Measurements from ENCODE around the gene BAD. TPM values are rescaled to one million over a fixed set of nuclear protein-coding genes. Genes with fewer than 3 reads are reported as not detected.

BAD gene
- polyA plus RNA-seq (2013) = 34.7 TPM

- 6% methylated on average over 29 of the region's 44 CpGs for WGBS (ENCODE audit: insufficient coverage)
- Histone ChIP-seq H3K36me3 (ENCODE audit: control insufficient read depth in 4 of 4, insufficient read depth in 4 of 4, low read length in 3 of 4) (peaks cover 0 to 12% (median 3%) of the 10 kb centered on the region in 4 experiments), H3K4me1 (ENCODE audit: control extremely low read depth in 1 of 4, control insufficient read depth in 4 of 4, insufficient read depth in 4 of 4, low read length in 3 of 4) (peaks cover 0 to 21% (median 20%) of the 10 kb centered on the region in 4 experiments), H3K27me3 (replicated peaks in 2 of 5; ENCODE audit: control insufficient read depth in 4 of 5, insufficient read depth in 5 of 5, low read length in 4 of 5) (peaks cover 0 to under 1% (median 0%) of the 10 kb centered on the region in 5 experiments), H3K4me3 (ENCODE audit: control insufficient read depth in 1 of 7, extremely low read depth in 1 of 7, insufficient read depth in 4 of 7, low read depth in 2 of 7, low read length in 6 of 7) (peak within 1 kb of the TSS; percentile 54 to 92 (median 81)), H3K9me3 (ENCODE audit: control extremely low read depth in 1 of 5, control insufficient read depth in 4 of 5, insufficient read depth in 2 of 5, low read depth in 1 of 5, low read length in 4 of 5) (no peaks in the 10 kb centered on the region), H3K27ac (ENCODE audit: insufficient read depth in 1 of 2, low read depth in 1 of 2, low read length in 2 of 2, poor library complexity in 1 of 2, severe bottlenecking in 2 of 2) (peak within 1 kb of the TSS; percentile 98 to 99)
- ChIA-PET CTCF (interaction anchor here (0.6 to 6.4 kb wide), 13 partner anchors 7 to 79 kb away, joined by 3 to 42 read pairs (median 4); partner anchors contain the start of genes CATSPERZ, FERMT3, PLCB3 and TRMT112), POLR2A (interaction anchor here (0.6 to 2.9 kb wide), 4 partner anchors 14 to 1136 kb away, joined by 3 to 30 read pairs (median 4); partner anchors contain the start of gene FKBP2)
- DNase-seq = peak; percentile 91 to 93 (median 93)
Measured at GRCh38 chr11:64284048-64284961, at the start of gene BAD. Gene BAD, minus strand, starts transcription at chr11:64284665. Its CDS starts 297 bp downstream, at chr11:64284368.

DNA sequence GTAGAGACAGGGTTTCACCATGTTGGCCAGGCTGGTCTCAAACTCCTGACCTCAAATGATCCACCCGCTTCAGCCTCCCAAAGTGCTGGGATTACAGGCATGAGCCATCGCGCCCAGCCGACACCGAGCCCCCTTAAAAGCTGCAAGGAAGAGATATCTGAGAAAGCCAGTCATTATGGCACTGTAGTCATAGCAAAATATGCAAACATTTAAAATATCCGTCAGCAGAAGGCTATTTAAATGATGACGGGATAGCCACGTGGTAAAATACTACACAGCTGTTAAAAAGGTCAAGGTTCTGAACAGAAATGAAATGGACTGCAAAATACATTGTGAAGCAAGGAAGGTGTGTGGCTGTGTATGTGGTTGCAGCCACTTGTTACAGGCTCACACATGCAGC is 49.1 kb upstream of the BAD start:
- no peak overlapping the region for H3K27ac ChIP-seq (ENCODE audit: insufficient read depth in 1 of 2, low read depth in 1 of 2, low read length in 2 of 2, poor library complexity in 1 of 2, severe bottlenecking in 2 of 2)
- POLR2A ChIA-PET = no interaction called here
- DNase-seq = peak in 1 of 3 donors; percentile 47
- H3K27me3 ChIP-seq (replicated peaks in 2 of 5; ENCODE audit: control insufficient read depth in 4 of 5, insufficient read depth in 5 of 5, low read length in 4 of 5) = no peaks in the 10 kb centered on the region
- CTCF ChIA-PET = interaction anchor here (1.2 to 11.1 kb wide), 6 partner anchors 8 to 128 kb away, joined by 3 to 136 read pairs (median 27); partner anchors contain the start of genes CCDC88B, PRDX5 and TRMT112
- no peaks in the 10 kb centered on the region for H3K9me3 ChIP-seq (ENCODE audit: control extremely low read depth in 1 of 5, control insufficient read depth in 4 of 5, insufficient read depth in 2 of 5, low read depth in 1 of 5, low read length in 4 of 5)
- peaks cover 0 to 41% (median 20%) of the 10 kb centered on the region in 4 experiments for H3K4me1 ChIP-seq (ENCODE audit: control extremely low read depth in 1 of 4, control insufficient read depth in 4 of 4, insufficient read depth in 4 of 4, low read length in 3 of 4)
- no peak overlapping the region for H3K4me3 ChIP-seq (ENCODE audit: control insufficient read depth in 1 of 7, extremely low read depth in 1 of 7, insufficient read depth in 4 of 7, low read depth in 2 of 7, low read length in 6 of 7)
- 100% methylated on average over 4 of the region's 8 CpGs for WGBS (ENCODE audit: insufficient coverage)
- H3K36me3 ChIP-seq (ENCODE audit: control insufficient read depth in 4 of 4, insufficient read depth in 4 of 4, low read length in 3 of 4) = no peaks in the 10 kb centered on the region

- CTCF ChIA-PET = interaction anchor here (0.6 to 11.1 kb wide), 22 partner anchors 9 to 131 kb away, joined by 3 to 136 read pairs (median 6); partner anchors contain the start of genes BAD, CCDC88B, ESRRA and PLCB3
- Histone ChIP-seq H3K4me3 (ENCODE audit: control insufficient read depth in 1 of 7, extremely low read depth in 1 of 7, insufficient read depth in 4 of 7, low read depth in 2 of 7, low read length in 6 of 7) (peak overlapping the region in 3 of 7 experiments; percentile 8 to 36 (median 15)), H3K4me1 (ENCODE audit: control extremely low read depth in 1 of 4, control insufficient read depth in 4 of 4, insufficient read depth in 4 of 4, low read length in 3 of 4) (peaks cover 0 to 40% (median 20%) of the 10 kb centered on the region in 4 experiments), H3K27ac (ENCODE audit: insufficient read depth in 1 of 2, low read depth in 1 of 2, low read length in 2 of 2, poor library complexity in 1 of 2, severe bottlenecking in 2 of 2) (peak overlapping the region in 1 of 2 experiments; percentile 27), H3K9me3 (ENCODE audit: control extremely low read depth in 1 of 5, control insufficient read depth in 4 of 5, insufficient read depth in 2 of 5, low read depth in 1 of 5, low read length in 4 of 5) (no peaks in the 10 kb centered on the region), H3K27me3 (replicated peaks in 2 of 5; ENCODE audit: control insufficient read depth in 4 of 5, insufficient read depth in 5 of 5, low read length in 4 of 5) (no peaks in the 10 kb centered on the region), H3K36me3 (ENCODE audit: control insufficient read depth in 4 of 4, insufficient read depth in 4 of 4, low read length in 3 of 4) (no peaks in the 10 kb centered on the region)
- POLR2A ChIA-PET = interaction anchor here (0.6 to 1.9 kb wide), 6 partner anchors 8 to 69 kb away, joined by 3 to 18 read pairs (median 4); partner anchors contain the start of genes CCDC88B, ESRRA, PRDX5 and TRMT112
- 33% methylated on average over 17 of the region's 20 CpGs for WGBS (ENCODE audit: insufficient coverage)
- DNase-seq = peak; percentile 94 to 98 (median 97)
Measured at GRCh38 chr11:64331569-64332371, 47.3 kb upstream of the BAD start.

DNA sequence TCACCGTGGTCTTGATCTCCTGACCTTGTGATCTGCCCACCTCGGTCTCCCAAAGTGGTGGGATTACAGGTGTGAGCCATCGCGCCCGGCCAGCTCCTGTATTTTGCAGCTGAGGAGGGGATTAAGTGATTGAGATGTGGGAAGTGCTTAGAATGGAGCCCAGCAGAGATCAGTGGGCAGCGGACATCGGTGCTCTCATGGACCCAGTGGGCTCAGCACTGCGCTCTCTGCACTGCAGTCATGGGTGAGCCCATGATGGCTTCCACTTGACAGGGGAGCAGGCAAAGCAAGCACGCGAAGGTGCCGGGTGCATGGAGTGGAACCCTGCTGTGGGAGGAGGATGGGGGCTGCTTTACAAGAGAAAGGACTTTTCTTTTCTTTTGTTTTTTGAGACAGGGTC is 46.4 kb upstream of the BAD start:
- Histone ChIP-seq H3K27me3 (replicated peaks in 2 of 5; ENCODE audit: control insufficient read depth in 4 of 5, insufficient read depth in 5 of 5, low read length in 4 of 5) (no peaks in the 10 kb centered on the region), H3K27ac (ENCODE audit: insufficient read depth in 1 of 2, low read depth in 1 of 2, low read length in 2 of 2, poor library complexity in 1 of 2, severe bottlenecking in 2 of 2) (no peak overlapping the region), H3K9me3 (ENCODE audit: control extremely low read depth in 1 of 5, control insufficient read depth in 4 of 5, insufficient read depth in 2 of 5, low read depth in 1 of 5, low read length in 4 of 5) (no peaks in the 10 kb centered on the region), H3K4me3 (ENCODE audit: control insufficient read depth in 1 of 7, extremely low read depth in 1 of 7, insufficient read depth in 4 of 7, low read depth in 2 of 7, low read length in 6 of 7) (no peak overlapping the region), H3K36me3 (ENCODE audit: control insufficient read depth in 4 of 4, insufficient read depth in 4 of 4, low read length in 3 of 4) (no peaks in the 10 kb centered on the region), H3K4me1 (ENCODE audit: control extremely low read depth in 1 of 4, control insufficient read depth in 4 of 4, insufficient read depth in 4 of 4, low read length in 3 of 4) (peaks cover 0 to 34% (median 20%) of the 10 kb centered on the region in 4 experiments)
- DNase-seq = peak in 1 of 3 donors; percentile 21
- ChIA-PET CTCF (interaction anchor here (0.7 to 11.1 kb wide), 18 partner anchors 8 to 728 kb away, joined by 3 to 136 read pairs (median 8); partner anchors contain the start of genes BAD, CCDC88B, ESRRA and PLCB3), POLR2A (interaction anchor here (0.7 to 1.9 kb wide), 4 partner anchors 9 to 26 kb away, joined by 3 to 18 read pairs (median 6); partner anchors contain the start of genes CCDC88B, ESRRA, PRDX5 and TRMT112)
- 89% methylated on average over 8 of the region's 11 CpGs for WGBS (ENCODE audit: insufficient coverage)

DNA sequence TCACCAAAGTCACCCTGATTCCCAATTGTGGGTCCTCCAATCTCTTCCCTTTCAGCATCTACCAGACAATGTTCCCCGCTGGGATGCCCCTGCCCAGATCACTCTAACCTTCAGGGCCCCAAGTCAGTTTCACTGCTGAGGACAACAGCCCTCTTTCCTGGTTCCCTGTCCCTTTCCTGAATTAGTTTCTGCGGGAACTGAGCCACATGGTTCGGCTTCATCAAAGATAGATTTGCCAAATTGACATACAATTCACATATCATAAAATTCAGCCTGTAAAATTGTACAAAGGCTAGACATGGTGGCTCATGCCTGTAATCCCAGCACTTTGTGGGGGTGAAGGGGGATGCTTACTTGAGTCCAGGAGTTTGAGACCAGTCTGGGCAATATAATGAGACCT is 43.5 kb upstream of the BAD start:
- CTCF ChIA-PET = interaction anchor here (1.1 to 1.8 kb wide), 4 partner anchors 10 to 33 kb away, joined by 3 to 5 read pairs (median 3); partner anchors contain the start of genes PRDX5 and TRMT112
- no peaks in the 10 kb centered on the region for H3K9me3 ChIP-seq (ENCODE audit: control extremely low read depth in 1 of 5, control insufficient read depth in 4 of 5, insufficient read depth in 2 of 5, low read depth in 1 of 5, low read length in 4 of 5)
- no peak overlapping the region for H3K27ac ChIP-seq (ENCODE audit: insufficient read depth in 1 of 2, low read depth in 1 of 2, low read length in 2 of 2, poor library complexity in 1 of 2, severe bottlenecking in 2 of 2)
- POLR2A ChIA-PET = no interaction called here
- H3K27me3 ChIP-seq (replicated peaks in 2 of 5; ENCODE audit: control insufficient read depth in 4 of 5, insufficient read depth in 5 of 5, low read length in 4 of 5) = no peaks in the 10 kb centered on the region
- no peak for DNase-seq
- H3K4me1 ChIP-seq (ENCODE audit: control extremely low read depth in 1 of 4, control insufficient read depth in 4 of 4, insufficient read depth in 4 of 4, low read length in 3 of 4) = peaks cover 0 to 33% (median 13%) of the 10 kb centered on the region in 4 experiments
- H3K36me3 ChIP-seq (ENCODE audit: control insufficient read depth in 4 of 4, insufficient read depth in 4 of 4, low read length in 3 of 4) = peaks cover 0 to under 1% (median 0%) of the 10 kb centered on the region in 4 experiments
- WGBS (ENCODE audit: insufficient coverage) = no CpG with 5 or more reads among the region's 3 CpGs
- no peak overlapping the region for H3K4me3 ChIP-seq (ENCODE audit: control insufficient read depth in 1 of 7, extremely low read depth in 1 of 7, insufficient read depth in 4 of 7, low read depth in 2 of 7, low read length in 6 of 7)

DNA sequence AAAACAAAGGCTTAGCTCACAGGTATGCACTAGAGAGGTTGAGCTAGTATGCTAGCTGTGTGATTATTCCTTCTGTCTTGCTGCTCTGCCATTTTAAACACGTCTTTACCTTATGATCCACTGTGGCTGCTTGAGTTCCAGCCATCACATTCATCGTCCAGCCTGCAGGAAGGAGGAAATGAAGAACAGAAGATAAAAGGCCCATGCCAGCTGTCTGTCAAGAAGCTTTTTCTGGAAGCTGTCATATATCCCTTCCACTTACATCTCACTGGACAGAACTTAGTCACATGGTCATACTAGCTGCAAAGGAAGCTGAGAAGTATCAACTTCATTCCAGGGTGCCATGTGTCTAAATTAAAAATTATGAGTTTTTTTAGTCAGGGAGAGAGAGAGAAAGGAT is 42.9 kb upstream of the BAD start:
- no peak for DNase-seq
- Histone ChIP-seq H3K36me3 (ENCODE audit: control insufficient read depth in 4 of 4, insufficient read depth in 4 of 4, low read length in 3 of 4) (peaks cover 0 to 7% (median 5%) of the 10 kb centered on the region in 4 experiments), H3K4me3 (ENCODE audit: control insufficient read depth in 1 of 7, extremely low read depth in 1 of 7, insufficient read depth in 4 of 7, low read depth in 2 of 7, low read length in 6 of 7) (no peak overlapping the region), H3K9me3 (ENCODE audit: control extremely low read depth in 1 of 5, control insufficient read depth in 4 of 5, insufficient read depth in 2 of 5, low read depth in 1 of 5, low read length in 4 of 5) (no peaks in the 10 kb centered on the region), H3K27ac (ENCODE audit: insufficient read depth in 1 of 2, low read depth in 1 of 2, low read length in 2 of 2, poor library complexity in 1 of 2, severe bottlenecking in 2 of 2) (no peak overlapping the region), H3K27me3 (replicated peaks in 2 of 5; ENCODE audit: control insufficient read depth in 4 of 5, insufficient read depth in 5 of 5, low read length in 4 of 5) (no peaks in the 10 kb centered on the region), H3K4me1 (ENCODE audit: control extremely low read depth in 1 of 4, control insufficient read depth in 4 of 4, insufficient read depth in 4 of 4, low read length in 3 of 4) (peaks cover 0 to 29% (median 11%) of the 10 kb centered on the region in 4 experiments)
- ChIA-PET CTCF (interaction anchor here (1.1 to 1.8 kb wide), 4 partner anchors 10 to 32 kb away, joined by 3 to 5 read pairs (median 3); partner anchors contain the start of genes PRDX5 and TRMT112), POLR2A (interaction anchor here (0.6 to 0.9 kb wide), 2 partner anchors 10 to 45 kb away, joined by 3 to 6 read pairs; partner anchors contain the start of genes PRDX5 and TRMT112)
- 100% methylated on average over 1 of the region's 2 CpGs for WGBS (ENCODE audit: insufficient coverage)

Data from common myeloid progenitor, CD34-positive (primary cell).